Suprapubic skin (tissue), 4 donors: Measurements from ENCODE around the gene ARHGAP42. TPM values are rescaled to one million over a fixed set of nuclear protein-coding genes. Genes with fewer than 3 reads are reported as not detected.

Experiments used
- DNase-seq, 2 donors: peaks; one replicate each; pipeline ENCODE4 v3.0.0-alpha.2; 2019; ENCODE audit warnings: low spot score in 2 of 2
- H3K27ac ChIP-seq: fragments of 200-600 bp; sonication (generic); one replicate; pipeline ENCODE4 v1.5.1; 2019
- H3K27me3 ChIP-seq: fragments of 200-600 bp; sonication (generic); one replicate; pipeline ENCODE4 v1.5.1; 2019
- H3K36me3 ChIP-seq: fragments of 200-600 bp; sonication (generic); one replicate; pipeline ENCODE4 v1.5.1; 2019
- H3K4me1 ChIP-seq: fragments of 200-600 bp; sonication (generic); one replicate; pipeline ENCODE4 v1.5.1; 2019
- H3K4me3 ChIP-seq: fragments of 200-600 bp; sonication (generic); one replicate; pipeline ENCODE4 v1.5.1; 2019; ENCODE audit warnings: mild to moderate bottlenecking
- H3K9me3 ChIP-seq: fragments of 200-600 bp; sonication (generic); one replicate; pipeline ENCODE4 v1.5.1; 2019
- EP300 ChIP-seq: sonication (generic); formaldehyde crosslinking; IDR thresholded peaks from one replicate; pipeline ENCODE4 v1.6.1; 2017; ENCODE audit warnings: antibody characterized with exemption
- POLR2A ChIP-seq, 2 donors: fragments of 450-650 bp; IDR thresholded peaks; one replicate each; pipeline ENCODE4 v1.6.1; 2017; ENCODE audit warnings: antibody characterized with exemption in 2 of 2, mild to moderate bottlenecking in 2 of 2, moderate library complexity in 2 of 2
- POLR2AphosphoS5 ChIP-seq, 3 donors: sonication (generic); formaldehyde crosslinking; IDR thresholded peaks; one replicate each; pipeline ENCODE4 v1.6.1; 2017; ENCODE audit warnings: antibody characterized with exemption in 3 of 3
- WGBS: methylation state at CpG from one replicate; pipeline ENCODE4 v1.1.5; 2018; 5-methylcytosine and 5-hydroxymethylcytosine counted together
- total RNA-seq, 4 donors: library from RNA; depleted of rRNA; stranded (reverse); fragments of >200 nt; gene quantifications; one replicate each; pipeline ENCODE4 v1.1.0, GENCODE V29; 2016
- TF ChIP-seq, protein P1 (sequence below), 2 donors: fragments of 200-600 bp in 1 of 2; fragments of 450-650 bp in 1 of 2; sonication (generic) in 1 of 2; IDR thresholded peaks; one replicate each; pipeline ENCODE4 v1.5.1; 2016 to 2019; ENCODE audit warnings: antibody characterized with exemption in 2 of 2, mild to moderate bottlenecking in 1 of 2, moderate library complexity in 1 of 2

The ARHGAP42 gene
- total RNA-seq, 4 donors from 2014 or later: 12.4 to 18.4 (median 14.4) TPM

DNA sequence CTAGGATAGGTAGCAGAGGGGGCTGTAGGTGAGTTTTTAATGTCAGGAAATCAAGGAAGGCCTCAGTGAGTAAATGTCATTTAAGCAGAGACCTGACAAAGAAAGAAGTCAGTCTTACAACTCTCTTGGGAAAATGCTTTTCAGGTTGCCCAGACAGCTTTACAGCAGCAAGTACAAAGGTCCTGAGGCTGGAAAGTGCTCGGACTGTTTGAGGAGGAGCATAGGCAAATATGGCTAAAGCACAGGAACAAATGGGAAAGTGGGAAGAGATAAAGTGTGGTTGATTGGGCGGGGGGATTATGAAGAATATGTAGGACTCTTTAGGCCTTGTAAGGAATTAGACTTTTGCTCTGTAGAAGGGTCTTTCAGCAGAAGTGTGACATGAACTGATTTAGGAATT is 125.4 kb downstream of the ARHGAP42 start:
- Histone ChIP-seq H3K27me3 (no peaks in the 10 kb centered on the region), H3K4me3 (no peak overlapping the region), H3K4me1 (no peaks in the 10 kb centered on the region), H3K9me3 (no peaks in the 10 kb centered on the region), H3K27ac (no peak overlapping the region), H3K36me3 (no peaks in the 10 kb centered on the region)
- no peak for DNase-seq
- TF ChIP-seq POLR2A (IDR thresholded peaks at IDR 0.05) (no peak), POLR2AphosphoS5 (IDR thresholded peaks at IDR 0.05) (no peak), EP300 (no peak)
- TF ChIP-seq, protein P1, sequence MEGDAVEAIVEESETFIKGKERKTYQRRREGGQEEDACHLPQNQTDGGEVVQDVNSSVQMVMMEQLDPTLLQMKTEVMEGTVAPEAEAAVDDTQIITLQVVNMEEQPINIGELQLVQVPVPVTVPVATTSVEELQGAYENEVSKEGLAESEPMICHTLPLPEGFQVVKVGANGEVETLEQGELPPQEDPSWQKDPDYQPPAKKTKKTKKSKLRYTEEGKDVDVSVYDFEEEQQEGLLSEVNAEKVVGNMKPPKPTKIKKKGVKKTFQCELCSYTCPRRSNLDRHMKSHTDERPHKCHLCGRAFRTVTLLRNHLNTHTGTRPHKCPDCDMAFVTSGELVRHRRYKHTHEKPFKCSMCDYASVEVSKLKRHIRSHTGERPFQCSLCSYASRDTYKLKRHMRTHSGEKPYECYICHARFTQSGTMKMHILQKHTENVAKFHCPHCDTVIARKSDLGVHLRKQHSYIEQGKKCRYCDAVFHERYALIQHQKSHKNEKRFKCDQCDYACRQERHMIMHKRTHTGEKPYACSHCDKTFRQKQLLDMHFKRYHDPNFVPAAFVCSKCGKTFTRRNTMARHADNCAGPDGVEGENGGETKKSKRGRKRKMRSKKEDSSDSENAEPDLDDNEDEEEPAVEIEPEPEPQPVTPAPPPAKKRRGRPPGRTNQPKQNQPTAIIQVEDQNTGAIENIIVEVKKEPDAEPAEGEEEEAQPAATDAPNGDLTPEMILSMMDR (IDR thresholded peaks at IDR 0.05): no peak
- WGBS: 87% methylated on average over 2 of the region's 2 CpGs

DNA sequence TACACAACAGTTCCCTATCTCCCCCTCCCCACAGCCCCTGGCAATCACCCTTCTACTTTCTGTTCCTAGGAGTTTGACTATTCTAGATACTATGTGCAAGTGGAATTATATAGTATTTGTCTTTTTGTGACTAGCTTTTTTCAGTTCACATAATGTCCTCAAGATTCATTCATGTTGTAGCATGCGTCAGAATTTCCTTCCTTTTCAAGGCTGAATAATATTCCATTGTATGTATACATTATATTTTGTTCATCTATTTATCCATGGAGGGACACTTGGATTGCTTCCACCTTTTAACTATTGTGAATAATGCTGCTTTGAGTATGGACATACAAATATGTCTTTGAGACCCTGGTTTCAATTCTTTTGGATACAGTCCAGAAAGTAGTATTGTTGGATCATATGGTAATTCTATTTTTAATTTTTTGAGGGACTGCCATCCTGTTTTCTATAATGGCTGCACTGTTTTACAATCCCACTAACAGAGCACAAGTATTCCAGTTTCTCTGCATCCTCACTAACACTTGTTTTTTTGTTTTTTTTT is 128.8 kb downstream of the ARHGAP42 start:
- Histone ChIP-seq H3K27me3 (no peaks in the 10 kb centered on the region), H3K36me3 (no peaks in the 10 kb centered on the region), H3K27ac (no peak overlapping the region), H3K4me3 (no peak overlapping the region), H3K4me1 (no peaks in the 10 kb centered on the region), H3K9me3 (no peaks in the 10 kb centered on the region)
- no peak for DNase-seq
- TF ChIP-seq EP300 (no peak), POLR2AphosphoS5 (IDR thresholded peaks at IDR 0.05) (no peak), POLR2A (IDR thresholded peaks at IDR 0.05) (no peak)
- TF ChIP-seq, protein P1 (IDR thresholded peaks at IDR 0.05): no peak
- WGBS: 81% methylated on average over 1 of the region's 1 CpG

DNA sequence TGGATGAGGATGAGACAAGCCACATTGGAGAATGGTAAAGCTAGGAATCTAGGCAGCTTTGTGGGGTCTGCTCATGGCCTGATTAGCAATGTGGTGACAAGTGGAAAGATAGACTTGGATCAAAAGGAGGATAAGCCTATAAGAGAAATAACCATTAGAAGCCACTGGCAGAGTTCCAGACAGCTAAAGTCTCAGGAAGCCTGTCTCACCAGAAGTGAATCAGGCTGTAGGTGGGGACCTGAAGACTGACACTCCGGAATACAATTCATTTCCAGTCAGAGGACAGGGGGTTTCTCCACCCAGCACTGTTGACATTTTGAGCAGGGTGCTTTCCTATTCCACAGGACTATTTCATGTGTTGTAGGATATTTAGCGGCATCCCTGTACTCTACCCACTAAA is 129.7 kb downstream of the ARHGAP42 start:
- 91% methylated on average over 2 of the region's 2 CpGs for WGBS
- TF ChIP-seq EP300 (no peak), POLR2AphosphoS5 (IDR thresholded peaks at IDR 0.05) (no peak), POLR2A (IDR thresholded peaks at IDR 0.05) (no peak)
- TF ChIP-seq, protein P1 (IDR thresholded peaks at IDR 0.05): no peak
- H3K36me3 ChIP-seq: no peaks in the 10 kb centered on the region
- no peaks in the 10 kb centered on the region for H3K4me1 ChIP-seq
- no peaks in the 10 kb centered on the region for H3K9me3 ChIP-seq
- H3K27ac ChIP-seq: no peak overlapping the region
- no peak for DNase-seq
- H3K4me3 ChIP-seq: no peak overlapping the region
- H3K27me3 ChIP-seq: no peaks in the 10 kb centered on the region

DNA sequence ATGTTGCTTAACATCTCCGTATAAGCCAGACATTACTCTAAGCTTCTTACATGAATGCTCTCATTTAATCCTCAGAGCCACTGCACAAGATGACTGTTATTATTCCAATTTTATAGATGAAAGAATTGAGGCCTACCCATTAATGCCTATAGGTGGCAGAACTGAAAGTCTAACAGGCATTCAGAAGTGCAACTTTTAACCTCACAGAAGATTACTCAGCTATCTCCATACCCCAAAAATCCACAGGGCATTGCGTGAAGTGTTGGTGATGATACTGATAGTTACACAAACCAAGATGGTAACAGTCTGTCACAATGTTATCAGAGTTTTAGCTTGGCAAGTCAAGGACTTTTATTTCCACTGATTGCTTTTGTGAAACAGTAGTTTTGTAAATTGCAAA is 130.5 kb downstream of the ARHGAP42 start:
- H3K27ac ChIP-seq: no peak overlapping the region
- peaks cover 1% of the 10 kb centered on the region for H3K4me1 ChIP-seq
- H3K27me3 ChIP-seq: no peaks in the 10 kb centered on the region
- H3K9me3 ChIP-seq: no peaks in the 10 kb centered on the region
- no peak overlapping the region for H3K4me3 ChIP-seq
- DNase-seq: no peak
- no peaks in the 10 kb centered on the region for H3K36me3 ChIP-seq
- 78% methylated on average over 2 of the region's 2 CpGs for WGBS
- TF ChIP-seq EP300 (no peak), POLR2AphosphoS5 (IDR thresholded peaks at IDR 0.05) (no peak), POLR2A (IDR thresholded peaks at IDR 0.05) (no peak)
- TF ChIP-seq, protein P1 (IDR thresholded peaks at IDR 0.05): no peak

DNA sequence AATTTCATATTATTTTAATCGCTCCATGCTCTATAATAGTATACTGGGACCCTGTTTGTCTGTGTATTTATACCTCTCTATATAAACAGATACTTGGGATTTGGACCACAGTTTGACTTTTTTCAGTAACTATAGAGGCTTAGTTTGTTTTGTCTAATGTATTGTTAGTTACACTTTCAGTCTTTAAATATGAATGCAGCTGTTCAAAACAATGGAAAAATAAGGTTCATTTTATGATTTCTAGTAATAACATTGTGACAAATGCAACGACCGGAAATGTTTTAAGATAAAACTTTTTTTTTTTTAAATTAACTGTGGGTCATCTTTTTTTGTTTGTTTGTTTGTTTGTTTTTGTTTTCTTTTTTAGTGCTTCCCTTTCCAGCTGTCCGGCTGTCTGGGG is 133.5 kb downstream of the ARHGAP42 start:
- TF ChIP-seq POLR2A (IDR thresholded peaks at IDR 0.05) (no peak), POLR2AphosphoS5 (IDR thresholded peaks at IDR 0.05) (no peak), EP300 (no peak)
- TF ChIP-seq, protein P1 (IDR thresholded peaks at IDR 0.05): no peak
- Histone ChIP-seq H3K4me1 (peaks cover 27% of the 10 kb centered on the region), H3K9me3 (no peaks in the 10 kb centered on the region), H3K27ac (no peak overlapping the region), H3K27me3 (no peaks in the 10 kb centered on the region), H3K4me3 (no peak overlapping the region), H3K36me3 (no peaks in the 10 kb centered on the region)
- WGBS: 81% methylated on average over 4 of the region's 4 CpGs
- no peak for DNase-seq
